KOPT-K1 (cell line): Measurements from ENCODE around the gene ADAP1.
"Not testable (repeated sequence)": the region's sequence is repeated elsewhere in the genome, so short reads cannot be mapped to it uniquely, and the experiment has no call there.

ENCODE experiments used
- H3K27ac ChIP-seq: fragments of 200-600 bp; sonication (generic); 2 replicates; pipeline ENCODE4 v1.5.1; 2016; ENCODE audit warnings: antibody characterized with exemption, mild to moderate bottlenecking, low read depth, low read length; ENCODE audit not compliant: poor library complexity, severe bottlenecking
- H3K36me3 ChIP-seq: fragments of 200-600 bp; sonication (generic); 2 replicates; pipeline ENCODE4 v1.5.1; 2017; ENCODE audit warnings: antibody characterized with exemption, mild to moderate bottlenecking, low read length, moderate library complexity; ENCODE audit not compliant: insufficient read depth
- H3K9me3 ChIP-seq: fragments of 200-600 bp; sonication (generic); 2 replicates; pipeline ENCODE4 v1.5.1; 2017; ENCODE audit warnings: antibody characterized with exemption, low read length, mild to moderate bottlenecking; ENCODE audit not compliant: insufficient read depth, poor library complexity, severe bottlenecking

The ADAP1 gene

GRCh38 chr7:909358-910329, 44.8 kb downstream of the ADAP1 start:
- no peaks in the 10 kb centered on the region for H3K36me3 ChIP-seq
- no peak overlapping the region for H3K27ac ChIP-seq
- H3K9me3 ChIP-seq = no peaks in the 10 kb centered on the region

DNA sequence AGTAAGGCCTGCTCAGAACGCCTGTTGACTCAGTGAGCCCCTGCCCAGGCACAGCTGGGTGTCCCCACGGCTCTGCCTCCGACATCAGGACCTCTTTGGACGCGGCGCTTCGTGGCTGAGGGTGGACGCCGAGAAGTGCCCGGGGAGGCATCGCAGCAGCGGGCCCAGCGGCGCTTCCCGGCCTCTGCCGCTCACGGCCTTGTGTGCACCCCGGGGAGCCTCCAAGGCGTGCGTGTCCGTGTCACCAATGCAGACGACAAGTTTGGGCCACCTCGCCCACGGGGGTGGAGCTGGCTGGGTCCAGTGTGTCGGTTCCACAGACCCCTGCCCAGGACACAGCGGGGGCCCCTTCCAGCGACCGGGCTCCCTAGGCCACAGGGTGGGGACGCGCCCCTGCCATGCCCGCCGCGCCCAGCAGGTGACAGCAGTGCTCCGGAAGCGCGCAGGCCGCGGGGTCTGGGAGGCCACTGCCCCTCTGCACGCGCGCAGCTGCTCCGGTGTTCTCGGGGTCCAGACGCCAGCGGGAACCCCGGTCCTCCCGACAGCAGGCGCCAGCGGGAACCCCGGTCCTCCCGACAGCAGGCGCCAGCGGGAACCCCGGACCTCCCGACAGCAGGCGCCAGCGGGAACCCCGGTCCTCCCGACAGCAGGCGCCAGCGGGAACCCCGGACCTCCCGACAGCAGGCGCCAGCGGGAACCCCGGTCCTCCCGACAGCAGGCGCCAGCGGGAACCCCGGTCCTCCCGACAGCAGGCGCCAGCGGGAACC, 45.7 kb downstream of the ADAP1 start:
- H3K27ac ChIP-seq, H3K9me3 ChIP-seq, H3K36me3 ChIP-seq: not testable (repeated sequence)

DNA sequence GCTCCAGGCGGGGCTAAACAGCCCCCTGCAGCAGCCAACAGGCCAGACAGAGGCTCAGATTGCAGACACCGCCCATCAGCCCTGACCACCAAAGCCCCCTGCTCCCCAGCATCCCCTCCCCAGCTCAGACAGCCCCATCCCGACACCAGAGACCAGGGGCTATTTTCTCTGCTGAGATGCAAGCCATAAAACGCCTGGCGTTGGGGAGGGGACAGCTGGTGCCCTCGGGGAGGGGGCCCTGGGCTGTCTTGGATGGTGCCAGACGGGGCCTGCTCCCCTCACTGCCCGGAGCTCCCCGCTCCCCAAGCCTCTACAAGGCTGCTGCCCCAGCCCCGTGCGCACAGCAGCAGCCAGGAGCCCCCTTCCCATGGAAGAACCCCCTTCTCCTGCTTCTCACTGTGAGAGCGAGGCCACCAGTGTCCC, 46.3 kb downstream of the ADAP1 start:
- H3K36me3 ChIP-seq = no peaks in the 10 kb centered on the region
- no peaks in the 10 kb centered on the region for H3K9me3 ChIP-seq
- H3K27ac ChIP-seq = no peak overlapping the region

GRCh38 chr7:907158-907980, 47.1 kb downstream of the ADAP1 start:
- no peaks in the 10 kb centered on the region for H3K9me3 ChIP-seq
- no peak overlapping the region for H3K27ac ChIP-seq
- H3K36me3 ChIP-seq = no peaks in the 10 kb centered on the region

- no peak overlapping the region for H3K27ac ChIP-seq
- no peaks in the 10 kb centered on the region for H3K9me3 ChIP-seq
- H3K36me3 ChIP-seq = no peaks in the 10 kb centered on the region
Measured at GRCh38 chr7:906776-907157, 47.7 kb downstream of the ADAP1 start.

GRCh38 chr7:904847-905246, 49.6 kb downstream of the ADAP1 start:
- Histone ChIP-seq H3K9me3 (no peaks in the 10 kb centered on the region), H3K36me3 (no peaks in the 10 kb centered on the region), H3K27ac (no peak overlapping the region)

GRCh38 chr7:903921-904755, 50.3 kb downstream of the ADAP1 start:
- Histone ChIP-seq H3K27ac (no peak overlapping the region), H3K36me3 (peaks cover under 1% of the 10 kb centered on the region; the same call in 1 of the 2 replicates), H3K9me3 (no peaks in the 10 kb centered on the region)

DNA sequence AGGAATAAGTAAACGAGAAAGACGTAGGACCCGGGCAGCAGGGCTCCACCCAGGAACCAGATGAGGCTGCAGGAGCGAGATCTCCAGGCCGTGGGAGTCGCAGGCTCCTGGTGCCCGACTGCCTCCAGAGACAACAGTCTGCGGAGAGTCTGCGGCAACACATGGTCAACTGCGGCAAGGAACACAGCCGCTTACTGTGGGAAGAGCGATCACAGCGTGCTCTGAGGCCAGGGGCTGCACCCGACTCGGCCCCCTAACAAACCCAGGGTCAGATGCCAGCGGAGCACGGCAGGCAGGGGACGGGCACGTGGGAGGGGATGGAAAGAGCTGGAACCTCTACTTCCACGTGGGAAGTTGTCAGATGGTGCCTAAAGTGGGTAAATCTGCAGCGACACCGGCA, 51.5 kb downstream of the ADAP1 start:
- Histone ChIP-seq H3K36me3 (peaks cover 12% of the 10 kb centered on the region; the same call in 1 of the 2 replicates), H3K9me3 (no peaks in the 10 kb centered on the region)

DNA sequence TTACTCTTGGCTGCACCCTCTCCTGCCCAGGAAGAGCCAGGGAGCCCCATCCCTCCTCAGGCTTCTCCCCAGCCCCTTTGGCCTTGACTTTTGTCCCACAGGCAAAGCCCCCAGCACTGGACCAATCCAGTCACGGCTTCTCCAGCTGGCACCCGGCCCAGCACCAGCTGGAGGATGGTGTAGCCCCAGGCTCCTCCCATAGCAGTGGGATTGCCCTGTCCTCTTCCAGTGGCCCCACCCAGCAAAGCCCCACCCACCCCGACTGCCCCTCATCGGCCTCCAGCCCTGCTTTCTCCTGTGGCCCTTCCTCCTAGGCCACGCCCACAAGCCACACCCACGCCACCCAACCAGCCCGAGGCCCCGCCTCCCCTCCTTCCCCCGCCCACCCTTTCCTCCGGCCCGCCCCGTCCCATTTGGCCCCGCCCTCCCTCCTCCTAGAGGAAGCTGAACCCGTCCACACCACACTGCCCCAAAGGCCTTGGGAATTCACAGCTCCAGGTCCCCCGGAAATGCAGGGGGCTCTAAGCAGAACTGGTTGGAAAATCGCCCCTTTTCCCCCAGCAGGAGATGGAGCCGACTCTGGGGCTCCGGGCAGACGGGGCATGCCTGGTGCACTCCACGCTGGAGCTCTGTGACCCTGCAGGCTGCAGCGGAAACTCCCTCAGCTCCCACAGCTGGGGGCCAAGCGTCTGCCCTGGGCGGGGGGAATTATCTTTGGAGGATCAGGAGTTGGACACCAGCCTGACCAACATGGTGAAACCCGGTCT, 52.9 kb downstream of the ADAP1 start:
- no peak overlapping the region for H3K27ac ChIP-seq
- H3K9me3 ChIP-seq = no peaks in the 10 kb centered on the region
- H3K36me3 ChIP-seq = peaks cover 26% of the 10 kb centered on the region

More for the DNA sequence above, 51.5 kb downstream of the ADAP1 start:
- no peak overlapping the region for H3K27ac ChIP-seq

DNA sequence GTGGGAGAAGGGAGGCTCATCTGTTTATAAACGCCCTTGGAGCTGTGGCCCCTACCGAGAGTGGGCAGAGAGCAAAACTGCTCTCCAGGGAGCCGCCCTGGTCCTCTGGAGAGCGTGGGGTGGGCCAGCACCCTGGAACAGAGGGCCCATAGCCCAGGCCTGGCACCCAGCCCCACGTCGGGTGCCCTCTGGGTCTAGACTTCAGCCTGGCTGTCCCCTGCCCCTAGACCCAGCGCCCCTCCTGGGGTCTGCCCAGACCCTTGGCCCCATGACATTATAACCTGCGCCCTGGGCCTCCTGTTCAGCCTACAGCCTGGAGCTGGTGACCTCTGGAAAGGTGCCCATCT, 53.5 kb downstream of the ADAP1 start:
- H3K9me3 ChIP-seq = no peaks in the 10 kb centered on the region
- no peak overlapping the region for H3K27ac ChIP-seq
- peaks cover 32% of the 10 kb centered on the region for H3K36me3 ChIP-seq

- Histone ChIP-seq H3K27ac (no peak overlapping the region), H3K9me3 (no peaks in the 10 kb centered on the region), H3K36me3 (peaks cover 37% of the 10 kb centered on the region)
Measured at GRCh38 chr7:900331-901040, 54.0 kb downstream of the ADAP1 start.

DNA sequence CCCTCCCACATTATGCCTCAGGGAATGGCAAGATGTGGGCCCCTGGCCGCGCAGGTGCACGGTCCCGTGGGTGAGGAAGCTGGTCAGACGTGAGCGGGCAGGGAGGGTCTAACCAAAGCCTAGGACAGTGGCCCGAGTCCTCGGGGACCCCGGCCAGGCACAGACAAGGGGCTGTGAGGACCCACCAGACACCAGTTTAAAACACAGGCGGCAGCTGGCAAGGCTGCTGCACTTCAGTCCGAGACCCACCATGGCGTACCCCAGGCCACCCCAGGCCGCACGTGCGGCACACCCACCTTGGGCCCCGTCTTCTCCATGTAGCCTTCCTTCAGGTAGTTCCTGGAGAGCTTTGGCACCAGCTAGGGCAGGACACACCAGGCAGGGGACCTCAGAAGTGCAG, 54.7 kb downstream of the ADAP1 start:
- no peak overlapping the region for H3K27ac ChIP-seq
- H3K9me3 ChIP-seq = no peaks in the 10 kb centered on the region
- H3K36me3 ChIP-seq = peaks cover 44% of the 10 kb centered on the region
